Neural cell (in vitro differentiated cells): ENCODE results near the gene NCR3LG1. TPM values are rescaled to one million over a fixed set of nuclear protein-coding genes. Genes with fewer than 3 reads are reported as not detected.

Experiments used
- H2AFZ ChIP-seq: fragments of 200-600, 300-800 bp; sonication (generic), shearing (Covaris generic); 2 replicates; pipeline ENCODE4 v1.6.0; 2014; ENCODE audit warnings: low read depth, mild to moderate bottlenecking, antibody characterized with exemption, low read length, moderate library complexity
- H3F3A ChIP-seq: fragments of 200-600 bp; shearing (Covaris generic); 2 replicates; pipeline ENCODE4 v1.6.1; 2016; ENCODE audit warnings: mild to moderate bottlenecking, moderate library complexity, mixed read lengths, antibody characterized with exemption, low read length; ENCODE audit not compliant: insufficient read depth, poor library complexity, severe bottlenecking
- H3K27ac ChIP-seq: fragments of 200-600, 300-800 bp; sonication (generic), shearing (Covaris generic); 2 replicates; pipeline ENCODE4 v1.5.1; 2014; ENCODE audit warnings: mild to moderate bottlenecking, low read length, moderate library complexity
- H3K27me3 ChIP-seq: fragments of 300-800, 200-600 bp; sonication (generic), shearing (Covaris generic); 2 replicates; pipeline ENCODE4 v1.6.0; 2014; ENCODE audit warnings: mild to moderate bottlenecking, low read depth, low read length, moderate library complexity; ENCODE audit not compliant: insufficient read depth
- H3K36me3 ChIP-seq: fragments of 300-800, 200-600 bp; sonication (generic), shearing (Covaris generic); 2 replicates; pipeline ENCODE4 v1.5.1; 2014; ENCODE audit warnings: mild to moderate bottlenecking, antibody characterized with exemption, low read length, moderate library complexity; ENCODE audit not compliant: insufficient read depth
- H3K4me2 ChIP-seq: fragments of 300-800, 200-600 bp; sonication (generic), shearing (Covaris generic); 2 replicates; pipeline ENCODE4 v1.6.0; 2014; ENCODE audit warnings: mild to moderate bottlenecking, low read length
- H3K4me3 ChIP-seq: fragments of 300-800, 200-600 bp; sonication (generic), shearing (Covaris generic); 2 replicates; pipeline ENCODE4 v1.5.1; 2014; ENCODE audit warnings: mild to moderate bottlenecking, low read length, moderate library complexity
- H3K79me2 ChIP-seq: fragments of 200-600 bp; shearing (Covaris generic); replicated peaks from 2 replicates; pipeline ENCODE4 v1.6.0; 2014; ENCODE audit warnings: mild to moderate bottlenecking, low read length, moderate library complexity; ENCODE audit not compliant: insufficient read depth
- H3K9ac ChIP-seq: fragments of 300-800, 200-600 bp; sonication (generic), shearing (Covaris generic); 2 replicates; pipeline ENCODE4 v1.6.1; 2016; ENCODE audit warnings: mild to moderate bottlenecking, low read length, mixed read lengths
- H3K9me2 ChIP-seq: fragments of 200-600 bp; shearing (Covaris generic); 2 replicates; pipeline ENCODE4 v1.6.1; 2016; ENCODE audit warnings: mild to moderate bottlenecking, low read length, mixed read lengths; ENCODE audit not compliant: insufficient read depth
- H3K9me3 ChIP-seq: fragments of 200-600, 300-800 bp; sonication (generic), shearing (Covaris generic); 2 replicates; pipeline ENCODE4 v1.6.1; 2016; ENCODE audit warnings: mild to moderate bottlenecking, mixed run types, low read length, moderate library complexity, mixed read lengths
- H4K20me1 ChIP-seq: fragments of 200-600 bp; shearing (Covaris generic); 2 replicates; pipeline ENCODE4 v1.6.1; 2016; ENCODE audit warnings: mild to moderate bottlenecking, mixed run types; ENCODE audit not compliant: insufficient read depth
- CTCF ChIP-seq: fragments of 450-650 bp; IDR thresholded peaks from 2 replicates; pipeline ENCODE4 v1.5.1; 2014; ENCODE audit warnings: antibody characterized with exemption, mild to moderate bottlenecking, moderate library complexity; ENCODE audit not compliant: poor library complexity, severe bottlenecking
- EP300 ChIP-seq: fragments of 450-650 bp; conservative IDR thresholded peaks from 2 replicates; pipeline ENCODE4 v1.6.1; 2014; ENCODE audit warnings: antibody characterized with exemption, mild to moderate bottlenecking, moderate library complexity; ENCODE audit not compliant: poor library complexity, severe bottlenecking
- EZH2 ChIP-seq: fragments of 200-600, 300-800 bp; shearing (Covaris generic), sonication (generic); IDR thresholded peaks from 2 replicates; pipeline ENCODE4 v1.6.1; 2014; ENCODE audit warnings: antibody characterized with exemption, low read length, borderline replicate concordance, mild to moderate bottlenecking; ENCODE audit not compliant: insufficient read depth, poor library complexity, severe bottlenecking
- MXI1 ChIP-seq: fragments of 450-650 bp; conservative IDR thresholded peaks from 2 replicates; pipeline ENCODE4 v1.6.1; 2014; ENCODE audit warnings: antibody characterized with exemption, mild to moderate bottlenecking; ENCODE audit not compliant: poor library complexity, severe bottlenecking
- POLR2AphosphoS5 ChIP-seq: IDR thresholded peaks from 2 replicates; pipeline ENCODE4 v1.6.1; 2012
- RAD21 ChIP-seq: fragments of 450-650 bp; conservative IDR thresholded peaks from 2 replicates; pipeline ENCODE4 v1.6.1; 2014; ENCODE audit warnings: antibody characterized with exemption, mild to moderate bottlenecking, moderate library complexity
- REST ChIP-seq: IDR thresholded peaks from 2 replicates; pipeline ENCODE4 v1.6.1; 2012; ENCODE audit warnings: borderline replicate concordance
- SMC3 ChIP-seq: fragments of 450-650 bp; conservative IDR thresholded peaks from 2 replicates; pipeline ENCODE4 v1.6.1; 2014; ENCODE audit warnings: antibody characterized with exemption, mild to moderate bottlenecking, moderate library complexity; ENCODE audit not compliant: poor library complexity
- TAF1 ChIP-seq: IDR thresholded peaks from 2 replicates; pipeline ENCODE4 v1.6.1; 2012; ENCODE audit warnings: low read depth
- polyA plus RNA-seq: library from polyadenylated mRNA; depleted of rRNA; stranded (reverse); fragments of >200 nt; gene quantifications from 2 replicates; pipeline ENCODE4 v1.2.3, GENCODE V29; 2014

NCR3LG1 gene
- polyA plus RNA-seq, 1 donor from 2014 or later: 3.1 TPM

- H3K4me2 ChIP-seq: no peak overlapping the region
- no peak overlapping the region for H3K27ac ChIP-seq
- H3K9me2 ChIP-seq: no peaks in the 10 kb centered on the region
- H3K79me2 ChIP-seq: no peaks in the 10 kb centered on the region
- H3K9ac ChIP-seq: no peak overlapping the region
- no peaks in the 10 kb centered on the region for H3K36me3 ChIP-seq
- H3K4me3 ChIP-seq: no peak overlapping the region
- H4K20me1 ChIP-seq: no peaks in the 10 kb centered on the region
- no peaks in the 10 kb centered on the region for H3F3A ChIP-seq
- H3K27me3 ChIP-seq: no peaks in the 10 kb centered on the region
- H3K9me3 ChIP-seq: no peaks in the 10 kb centered on the region
- TF ChIP-seq TAF1 (no peak), EP300 (no peak), POLR2AphosphoS5 (no peak), CTCF (no peak), SMC3 (no peak), REST (no peak), EZH2 (no peak), RAD21 (no peak), MXI1 (no peak)
- H2AFZ ChIP-seq: no peak overlapping the region
These were observed 47.6 kb downstream of the NCR3LG1 start for GRCh38 chr11:17399236-17399635.

GRCh38 chr11:17400048-17400775 lies 48.6 kb downstream of the NCR3LG1 start:
- TF ChIP-seq MXI1 (no peak), REST (no peak), CTCF (no peak), TAF1 (no peak), SMC3 (no peak), EZH2 (no peak), POLR2AphosphoS5 (no peak), EP300 (no peak), RAD21 (no peak)
- Histone ChIP-seq H3K27ac (no peak overlapping the region), H3K4me2 (no peak overlapping the region), H3K9ac (no peak overlapping the region), H4K20me1 (no peaks in the 10 kb centered on the region), H3K27me3 (no peaks in the 10 kb centered on the region), H3K9me2 (no peaks in the 10 kb centered on the region), H3K4me3 (no peak overlapping the region), H3K79me2 (no peaks in the 10 kb centered on the region), H3K36me3 (no peaks in the 10 kb centered on the region), H2AFZ (no peak overlapping the region), H3K9me3 (no peaks in the 10 kb centered on the region), H3F3A (no peaks in the 10 kb centered on the region)
